Testis (tissue), 2 donors: ENCODE results near the gene PLK5.

Experiments used
- CTCF ChIP-seq, 3 experiments: fragments of 450-650 bp in 2 of 3; fragments of 200-600 bp in 1 of 3; sonication (generic) in 1 of 3; IDR thresholded peaks; one replicate each; pipeline ENCODE4 v1.5.1; 2016 to 2019; ENCODE audit warnings: antibody characterized with exemption in 3 of 3, mild to moderate bottlenecking in 2 of 3, moderate library complexity in 1 of 3
- POLR2A ChIP-seq: fragments of 450-650 bp; IDR thresholded peaks from one replicate; pipeline ENCODE4 v1.6.1; 2017; ENCODE audit warnings: antibody characterized with exemption, mild to moderate bottlenecking, moderate library complexity

- TF ChIP-seq CTCF (IDR thresholded peaks at IDR 0.05) (no peak), POLR2A (no peak)
Measured at GRCh38 chr19:1579222-1579621, 55.3 kb downstream of the PLK5 start.
